Measurements from ENCODE around the gene ZNHIT6.

ZNHIT6 gene

DNA sequence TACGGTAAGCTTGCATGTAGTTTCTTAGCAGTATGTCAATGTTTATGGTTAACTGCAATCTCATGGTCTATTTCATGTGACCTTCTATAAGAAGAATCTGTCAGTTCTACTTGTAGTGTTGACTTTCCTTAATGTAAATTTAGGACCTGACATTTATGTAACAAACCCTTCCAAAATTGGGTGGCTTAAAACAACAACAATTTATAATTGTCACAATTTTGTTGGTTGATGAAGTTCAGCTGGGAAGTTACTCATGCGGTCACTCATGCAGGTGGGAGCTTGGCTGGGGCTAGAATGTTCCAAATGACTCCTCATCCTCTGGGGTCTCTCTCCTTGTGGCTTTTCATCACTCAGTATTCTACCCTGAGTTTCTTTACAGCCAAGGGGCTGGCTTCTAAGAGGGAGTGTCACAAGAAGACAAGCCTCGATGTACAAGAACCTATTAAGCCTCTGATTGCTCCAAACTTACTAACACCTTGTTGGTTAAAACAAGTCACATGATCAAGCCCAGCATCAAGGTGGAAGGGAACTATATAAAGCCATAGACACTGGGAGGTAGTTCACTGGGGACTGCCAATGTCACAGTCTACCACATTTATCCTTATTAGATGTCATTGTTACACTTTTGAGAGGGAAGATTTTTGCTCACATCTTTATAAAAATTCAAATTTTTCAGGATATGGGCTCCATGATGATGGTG is 103.8 kb downstream of the ZNHIT6 start:
- Histone ChIP-seq H3K4me3 (no peak overlapping the region), H3K27ac (no peak overlapping the region)

GRCh38 chr1:85603086-85603880 is 105.0 kb downstream of the ZNHIT6 start:
- no peak overlapping the region for H3K27ac ChIP-seq
- H3K4me3 ChIP-seq: no peak overlapping the region

- no peak overlapping the region for H3K4me3 ChIP-seq
- H3K27ac ChIP-seq: no peak overlapping the region
Observed at GRCh38 chr1:85602571-85602970, 105.7 kb downstream of the ZNHIT6 start.

DNA sequence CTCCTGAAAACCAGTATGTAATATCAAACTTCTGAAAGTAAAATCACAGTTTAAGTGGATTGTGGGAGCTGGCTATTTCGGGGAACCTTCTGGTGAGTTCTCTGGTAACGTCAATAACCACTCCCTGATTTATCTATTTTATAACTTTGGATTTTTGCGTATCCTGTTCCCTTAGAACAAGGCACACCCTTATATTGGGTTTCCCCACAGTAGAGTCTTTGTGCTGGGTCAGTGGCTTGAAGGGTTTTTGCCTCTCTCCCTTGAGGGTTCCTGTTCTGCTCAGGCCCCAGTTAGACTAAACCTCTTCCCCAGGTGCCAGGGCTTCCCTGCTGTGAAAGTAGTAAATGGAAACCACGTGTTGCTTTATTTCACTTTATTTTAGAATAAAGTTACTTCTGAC is 106.3 kb downstream of the ZNHIT6 start:
- H3K4me3 ChIP-seq: no peak overlapping the region
- H3K27ac ChIP-seq: no peak overlapping the region

- H3K27ac ChIP-seq: no peak overlapping the region
- no peak overlapping the region for H3K4me3 ChIP-seq
Observed at GRCh38 chr1:85599681-85600080, 108.6 kb downstream of the ZNHIT6 start.

Measured in skin epidermis (tissue), 12 donors.